Mesendoderm (in vitro differentiated cells): ENCODE data around the gene STAT5A.

Source experiments
- DNase-seq: peaks from one replicate; pipeline ENCODE4 v3.0.0; 2013
- H2AK5ac ChIP-seq: 2 replicates; pipeline ENCODE4 v1.6.1; 2013; ENCODE audit warnings: low read length, inconsistent platforms
- H2BK120ac ChIP-seq: 2 replicates; pipeline ENCODE4 v1.6.1; 2013; ENCODE audit warnings: low read depth, mild to moderate bottlenecking, low read length, moderate library complexity, mixed read lengths
- H2BK15ac ChIP-seq: replicated peaks from 2 replicates; pipeline ENCODE4 v1.6.1; 2013; ENCODE audit warnings: low read depth, mild to moderate bottlenecking, moderate library complexity
- H2BK5ac ChIP-seq: 2 replicates; pipeline ENCODE4 v1.6.1; 2013; ENCODE audit warnings: low read length, inconsistent platforms
- H3K18ac ChIP-seq: 2 replicates; pipeline ENCODE4 v1.6.1; 2013; ENCODE audit warnings: mild to moderate bottlenecking, low read length, mixed read lengths
- H3K23ac ChIP-seq: one replicate; pipeline ENCODE4 v1.6.1; 2013; ENCODE audit warnings: low read length
- H3K27ac ChIP-seq: 2 replicates; pipeline ENCODE4 v1.5.1; 2013; ENCODE audit warnings: low read depth, mild to moderate bottlenecking, inconsistent platforms, low read length, moderate library complexity
- H3K27me3 ChIP-seq: 2 replicates; pipeline ENCODE4 v1.6.1; 2013; ENCODE audit warnings: low read length, control low read depth, mild to moderate bottlenecking, inconsistent platforms; ENCODE audit not compliant: insufficient read depth, poor library complexity
- H3K36me3 ChIP-seq: 2 replicates; pipeline ENCODE4 v1.6.1; 2013; ENCODE audit warnings: low read length, inconsistent platforms; ENCODE audit not compliant: control insufficient read depth, insufficient read depth
- H3K4ac ChIP-seq: one replicate; pipeline ENCODE4 v1.6.1; 2013; ENCODE audit warnings: low read depth, mild to moderate bottlenecking, low read length, moderate library complexity
- H3K4me1 ChIP-seq: 2 replicates; pipeline ENCODE4 v1.6.1; 2013; ENCODE audit warnings: low read depth, low read length, inconsistent platforms; ENCODE audit not compliant: control insufficient read depth
- H3K4me2 ChIP-seq: 2 replicates; pipeline ENCODE4 v1.6.1; 2013; ENCODE audit warnings: low read length
- H3K4me3 ChIP-seq: 2 replicates; pipeline ENCODE4 v1.5.1; 2013; ENCODE audit warnings: mild to moderate bottlenecking, low read length
- H3K56ac ChIP-seq: one replicate; pipeline ENCODE4 v1.6.1; 2013; ENCODE audit warnings: low read length
- H3K79me1 ChIP-seq: 2 replicates; pipeline ENCODE4 v1.6.1; 2013; ENCODE audit warnings: low read length, inconsistent platforms
- H3K79me2 ChIP-seq: 2 replicates; pipeline ENCODE4 v1.6.1; 2013; ENCODE audit warnings: mild to moderate bottlenecking, low read length; ENCODE audit not compliant: control insufficient read depth, insufficient read depth
- H3K9ac ChIP-seq: 2 replicates; pipeline ENCODE4 v1.6.1; 2013; ENCODE audit warnings: low read length, inconsistent platforms
- H4K5ac ChIP-seq: one replicate; pipeline ENCODE4 v1.6.1; 2013; ENCODE audit warnings: low read length
- H4K8ac ChIP-seq: one replicate; pipeline ENCODE4 v1.6.1; 2013; ENCODE audit warnings: low read depth, mild to moderate bottlenecking, control low read depth, low read length, moderate library complexity
- WGBS: extraction: QIAGEN DNeasy Blood & Tissue Kit; methylation state at CpG from one replicate; pipeline ENCODE4 v1.1.7; 2013; ENCODE audit warnings: low lambda C conversion rate, missing lambda C conversion rate; ENCODE audit not compliant: insufficient coverage; ENCODE audit errors: extremely low coverage; 5-methylcytosine and 5-hydroxymethylcytosine counted together

STAT5A gene

DNA sequence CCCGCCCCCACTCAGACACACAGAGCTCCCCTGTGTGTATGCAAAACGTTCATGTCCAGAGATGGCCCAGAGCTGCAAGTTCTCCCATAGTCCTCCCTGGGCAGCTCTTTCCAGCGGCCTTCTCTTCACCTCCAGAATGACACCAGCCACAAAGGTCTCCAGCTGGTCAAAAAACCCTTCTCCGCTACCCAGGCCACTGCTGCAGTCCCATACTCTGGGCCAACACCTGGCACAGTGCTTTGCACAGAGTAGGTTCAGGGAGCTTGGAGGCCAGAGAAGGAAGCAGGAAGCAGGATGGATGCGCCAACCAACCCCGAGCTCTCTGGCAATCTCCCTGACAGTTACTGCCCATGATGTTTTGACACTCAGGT is 11.0 kb upstream of the STAT5A start:
- Histone ChIP-seq H3K18ac (no peak overlapping the region), H2BK120ac (no peak overlapping the region), H3K79me2 (peaks cover 12% of the 10 kb centered on the region), H3K79me1 (peaks cover 2% of the 10 kb centered on the region), H3K4me1 (peaks cover 3% of the 10 kb centered on the region), H4K8ac (no peak overlapping the region), H3K4me2 (no peak overlapping the region), H3K56ac (peak overlapping the region; percentile 92), H2BK5ac (no peak overlapping the region), H3K27ac (no peak overlapping the region), H4K5ac (no peak overlapping the region), H2BK15ac (no peak overlapping the region), H3K23ac (no peak overlapping the region), H3K4me3 (no peak overlapping the region), H3K4ac (no peak overlapping the region), H3K27me3 (no peaks in the 10 kb centered on the region), H3K9ac (no peak overlapping the region), H2AK5ac (no peak overlapping the region), H3K36me3 (no peaks in the 10 kb centered on the region)
- no CpG with 5 or more reads among the region's 6 CpGs for WGBS
- no peak for DNase-seq

DNA sequence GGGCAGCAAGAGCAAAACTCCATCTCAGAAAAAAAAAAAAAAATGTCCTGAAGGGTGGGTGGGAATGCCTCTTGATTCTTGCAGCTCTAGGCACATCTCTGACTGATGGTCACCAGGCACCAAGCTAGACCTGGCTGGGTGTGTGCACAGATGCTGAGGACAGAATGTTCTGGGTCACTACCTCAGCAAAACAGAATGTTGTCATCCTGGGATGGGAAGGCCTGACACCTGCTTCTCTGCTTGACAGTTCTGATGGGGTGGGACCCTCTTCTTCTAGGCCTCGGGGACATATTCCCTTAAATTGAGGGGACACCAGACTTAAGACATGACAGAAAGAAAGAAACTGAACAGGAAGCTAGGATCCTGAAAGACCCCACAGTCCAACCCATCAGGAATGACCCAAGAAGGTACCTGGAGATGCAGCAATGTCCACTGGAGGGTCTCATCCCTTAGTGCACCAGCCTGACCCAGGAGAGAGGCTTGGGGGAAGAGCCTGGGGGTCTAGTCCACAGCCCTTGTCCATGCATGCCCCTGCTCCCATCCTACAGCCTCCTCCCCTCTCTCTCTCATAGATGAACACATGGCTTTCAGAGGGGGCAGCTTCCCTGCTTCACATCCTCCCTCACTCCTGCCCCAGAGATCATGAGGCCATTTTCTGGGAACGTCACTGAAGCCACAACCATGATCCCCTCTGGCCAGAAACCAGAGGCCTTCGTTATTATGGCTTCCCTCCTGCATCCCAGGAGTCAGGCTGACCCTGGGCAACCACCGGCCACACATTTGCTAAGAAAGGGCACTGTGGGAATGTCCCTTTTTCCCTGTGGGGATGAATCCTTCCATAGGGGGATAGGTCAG is 8.3 kb upstream of the STAT5A start:
- Histone ChIP-seq H3K4me3 (no peak overlapping the region), H2AK5ac (no peak overlapping the region), H2BK120ac (no peak overlapping the region), H3K79me2 (no peaks in the 10 kb centered on the region), H3K23ac (no peak overlapping the region), H4K8ac (no peak overlapping the region), H3K9ac (no peak overlapping the region), H3K27ac (no peak overlapping the region), H3K79me1 (no peaks in the 10 kb centered on the region), H3K27me3 (no peaks in the 10 kb centered on the region), H3K18ac (no peak overlapping the region), H3K4me1 (no peaks in the 10 kb centered on the region), H2BK15ac (no peak overlapping the region), H3K4ac (no peak overlapping the region), H2BK5ac (no peak overlapping the region), H3K56ac (no peak overlapping the region), H3K36me3 (no peaks in the 10 kb centered on the region), H3K4me2 (no peak overlapping the region), H4K5ac (no peak overlapping the region)
- no CpG with 5 or more reads among the region's 4 CpGs for WGBS
- no peak for DNase-seq

DNA sequence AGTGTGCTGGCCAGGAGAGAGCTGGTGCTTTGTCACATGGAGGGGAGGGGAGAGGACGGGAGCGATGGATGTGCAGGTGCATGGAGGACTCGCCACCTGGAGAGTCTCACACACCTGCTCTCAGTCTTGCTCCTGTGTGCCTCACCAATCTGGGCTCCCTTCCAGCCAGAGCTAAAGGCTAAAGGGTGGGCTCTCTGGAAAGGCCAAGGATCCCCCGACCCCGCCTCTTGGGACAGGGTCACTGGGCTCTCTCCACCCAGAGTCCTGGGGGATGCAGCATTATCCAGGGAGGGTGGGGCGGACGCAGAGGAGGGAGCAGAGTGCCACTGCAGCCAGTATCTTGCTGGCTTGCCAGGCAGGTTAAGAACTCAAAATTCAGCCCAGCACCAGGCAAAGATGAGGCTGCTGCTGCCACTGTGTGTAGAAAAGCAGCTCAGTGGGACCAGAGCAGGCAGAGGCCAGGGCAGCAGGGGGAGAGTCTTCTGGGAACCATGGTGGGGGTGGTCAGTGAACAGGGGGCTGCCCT is 6.7 kb upstream of the STAT5A start:
- Histone ChIP-seq H3K36me3 (no peaks in the 10 kb centered on the region), H3K4ac (no peak overlapping the region), H2BK5ac (no peak overlapping the region), H4K5ac (no peak overlapping the region), H3K9ac (no peak overlapping the region), H3K4me1 (no peaks in the 10 kb centered on the region), H2AK5ac (no peak overlapping the region), H3K79me1 (no peaks in the 10 kb centered on the region), H2BK15ac (no peak overlapping the region), H3K56ac (no peak overlapping the region), H3K79me2 (no peaks in the 10 kb centered on the region), H3K23ac (no peak overlapping the region), H3K4me2 (no peak overlapping the region), H4K8ac (no peak overlapping the region), H3K27me3 (no peaks in the 10 kb centered on the region), H2BK120ac (no peak overlapping the region), H3K4me3 (no peak overlapping the region), H3K18ac (no peak overlapping the region), H3K27ac (no peak overlapping the region)
- no CpG with 5 or more reads among the region's 7 CpGs for WGBS
- DNase-seq: no peak

DNA sequence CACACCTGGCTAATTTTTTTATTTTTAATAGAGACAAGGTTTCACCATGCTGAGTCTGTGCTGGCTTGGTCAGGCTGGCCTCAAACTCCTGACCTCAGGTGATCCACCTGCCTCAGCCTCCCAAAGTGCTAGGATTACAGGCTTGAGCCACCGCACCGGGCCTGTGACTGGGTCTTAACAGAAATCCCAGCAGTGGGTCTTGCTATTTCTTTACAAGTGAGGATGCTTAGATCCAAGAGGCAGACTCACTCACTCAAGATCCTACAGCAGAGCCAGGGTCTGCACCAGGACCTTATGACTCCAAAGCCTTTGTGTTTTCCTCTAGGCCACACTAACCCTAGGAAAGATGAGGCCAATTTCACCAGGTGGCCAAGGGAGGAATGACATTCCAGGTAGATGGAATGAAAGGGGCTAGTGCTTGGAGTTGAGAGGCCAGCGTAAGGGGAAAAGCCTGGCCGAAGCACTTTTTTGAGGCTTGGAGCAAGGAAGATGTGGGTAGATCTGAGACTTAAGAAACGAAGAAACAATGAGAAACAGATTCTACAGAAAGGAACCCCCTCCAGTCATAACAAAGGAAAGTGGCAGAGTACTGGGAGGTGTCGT is 5.7 kb upstream of the STAT5A start:
- no CpG with 5 or more reads among the region's 6 CpGs for WGBS
- no peak overlapping the region for H3K56ac ChIP-seq

DNA sequence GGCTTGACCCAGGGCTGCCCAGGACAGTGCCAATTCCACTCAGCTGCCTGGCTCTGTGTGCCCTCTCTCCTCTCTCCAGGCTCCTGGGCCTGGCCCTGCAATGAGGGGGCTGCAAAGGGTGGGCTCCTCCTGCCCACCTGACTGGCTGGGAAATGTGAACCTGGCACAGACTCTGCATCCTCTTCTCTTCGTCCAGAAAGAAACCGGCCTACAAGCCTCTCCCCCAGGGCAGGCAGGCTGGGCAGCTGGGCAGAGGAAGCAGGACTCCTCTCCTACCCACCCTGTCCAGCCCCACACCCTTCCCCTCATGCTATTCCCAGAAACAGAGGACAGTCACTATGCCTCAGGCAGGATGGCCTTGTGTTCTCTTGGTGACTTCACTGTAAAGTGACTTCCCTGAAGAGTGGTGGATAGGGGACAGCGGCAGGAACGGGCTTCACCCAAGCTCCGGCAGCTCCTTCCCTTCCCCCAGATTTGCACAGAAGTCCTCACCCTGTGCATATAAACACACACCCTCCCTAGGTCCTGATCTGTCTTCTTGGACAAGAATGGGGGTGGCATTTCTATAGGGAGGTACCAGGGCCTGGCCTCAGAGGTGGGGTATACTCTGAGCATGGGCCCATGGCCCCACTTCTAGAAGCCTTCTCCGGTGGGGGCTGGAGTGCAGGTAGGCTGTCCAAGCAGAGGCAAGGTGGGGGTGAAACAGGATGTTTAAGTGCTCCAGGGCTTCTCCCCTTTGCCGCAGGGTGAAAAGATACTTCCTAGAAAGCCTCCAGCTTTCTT is 4.9 kb upstream of the STAT5A start:
- Histone ChIP-seq H4K8ac (no peak overlapping the region), H3K4me1 (no peaks in the 10 kb centered on the region), H3K4me2 (no peak overlapping the region), H3K18ac (no peak overlapping the region), H2AK5ac (no peak overlapping the region), H3K79me1 (no peaks in the 10 kb centered on the region), H3K27ac (no peak overlapping the region), H2BK120ac (no peak overlapping the region), H3K27me3 (peaks cover 3% of the 10 kb centered on the region), H3K4me3 (no peak overlapping the region), H3K23ac (no peak overlapping the region), H3K36me3 (no peaks in the 10 kb centered on the region), H4K5ac (no peak overlapping the region), H3K79me2 (no peaks in the 10 kb centered on the region), H2BK5ac (no peak overlapping the region), H2BK15ac (no peak overlapping the region), H3K9ac (no peak overlapping the region), H3K4ac (no peak overlapping the region), H3K56ac (peak overlapping the region; percentile 3)
- DNase-seq: no peak
- no CpG with 5 or more reads among the region's 7 CpGs for WGBS

More for the DNA sequence above, 5.7 kb upstream of the STAT5A start:
- Histone ChIP-seq H3K4me3 (no peak overlapping the region), H3K23ac (no peak overlapping the region), H3K36me3 (no peaks in the 10 kb centered on the region), H4K8ac (no peak overlapping the region), H4K5ac (no peak overlapping the region), H2BK120ac (no peak overlapping the region), H2AK5ac (no peak overlapping the region), H2BK5ac (no peak overlapping the region), H3K9ac (no peak overlapping the region), H3K27ac (no peak overlapping the region), H3K4ac (no peak overlapping the region), H3K4me2 (no peak overlapping the region), H3K18ac (no peak overlapping the region), H3K27me3 (no peaks in the 10 kb centered on the region), H3K4me1 (no peaks in the 10 kb centered on the region), H3K79me2 (no peaks in the 10 kb centered on the region), H3K79me1 (no peaks in the 10 kb centered on the region), H2BK15ac (no peak overlapping the region)
- DNase-seq: peak; percentile 57
